HepG2 (cell line): ENCODE measurements around the gene YPEL5. TPM values are rescaled to one million over a fixed set of nuclear protein-coding genes. Genes with fewer than 3 reads are reported as not detected.

ENCODE experiments used
- ATAC-seq: fragments of 200-7000 bp; cut with Tn5 transposase; 3 replicates; pipeline ENCODE4 v1.9.1; 2020; ENCODE audit warnings: mild to moderate bottlenecking, moderate library complexity
- BruUV-seq: library from RNA; stranded (reverse); fragments of 400-500 nt; replicated peaks from 2 replicates; lab custom pipeline; 2021; lab: Mats Ljungman, UMichigan
- CTCF ChIA-PET: fragments of 300-600 bp; formaldehyde crosslinking; extraction: SDS; loops from one replicate; lab custom pipeline; 2021; ENCODE audit warnings: low total read pairs, inconsistent platforms, low intra/inter-chr PET ratio; lab: Yijun Ruan, JAX
- POLR2A ChIA-PET: fragments of 350-600 bp; sonication (Branson Sonifier 250); formaldehyde crosslinking; loops from one replicate; lab custom pipeline; 2020; ENCODE audit warnings: antibody characterized with exemption, inconsistent platforms; lab: Yijun Ruan, JAX
- DNase-seq: peaks from one replicate; pipeline ENCODE4 v3.0.0-alpha.2; 2015; ENCODE audit warnings: low spot score
- FAIRE-seq: peaks from 3 replicates; lab custom pipeline; 2011; peaks lifted over from hg19 to GRCh38; lab: Jason Lieb, UNC
- H2AFZ ChIP-seq: one replicate; pipeline ENCODE4 v1.6.1; 2011; ENCODE audit warnings: low read length, inconsistent platforms
- H3K27ac ChIP-seq: fragments of 300-600 bp; 3 replicates; pipeline ENCODE4 v1.8.0; 2011; ENCODE audit warnings: mixed run types, mild to moderate bottlenecking, mixed read lengths, low read length, inconsistent platforms; ENCODE audit not compliant: insufficient read depth; ENCODE audit errors: extremely low read length
- H3K27me3 ChIP-seq, 2 experiments: fragments of 200-600 bp in 1 of 2; 2 replicates in 1 of 2; 3 replicates in 1 of 2; pipeline versions ENCODE4 v1.6.0 to v1.8.0; 2011; ENCODE audit warnings: low read length in 2 of 2, mild to moderate bottlenecking in 2 of 2, moderate library complexity in 2 of 2, inconsistent platforms in 1 of 2; ENCODE audit not compliant: insufficient read depth in 2 of 2, control insufficient read depth in 1 of 2
- H3K36me3 ChIP-seq, 2 experiments: fragments of 200-600 bp in 1 of 2; replicated peaks in 1 of 2; 2 replicates in 1 of 2; 3 replicates in 1 of 2; pipeline versions ENCODE4 v1.5.1 to v1.8.0; 2011; ENCODE audit warnings: low read length in 2 of 2, inconsistent platforms in 1 of 2; ENCODE audit not compliant: insufficient read depth in 2 of 2, control insufficient read depth in 1 of 2
- H3K4me1 ChIP-seq: 2 replicates; pipeline ENCODE4 v1.5.1; 2012; ENCODE audit warnings: low read length, inconsistent platforms; ENCODE audit not compliant: insufficient read depth
- H3K4me2 ChIP-seq: 2 replicates; pipeline ENCODE4 v1.6.0; 2011; ENCODE audit warnings: low read depth, low read length, inconsistent platforms
- H3K4me3 ChIP-seq, 3 experiments: fragments of 200-600 bp in 1 of 3; sonication (generic), shearing (Covaris generic) in 1 of 3; replicated peaks in 1 of 3; 2 replicates each; pipeline ENCODE4 v1.5.1; 2011 to 2016; ENCODE audit warnings: low read length in 3 of 3, inconsistent platforms in 2 of 3, low read depth in 2 of 3, mild to moderate bottlenecking in 2 of 3, control low read depth in 1 of 3, mixed read lengths in 1 of 3; ENCODE audit not compliant: insufficient read depth in 1 of 3
- H3K79me2 ChIP-seq: one replicate; pipeline ENCODE4 v1.6.1; 2011; ENCODE audit warnings: low read length, inconsistent platforms; ENCODE audit not compliant: insufficient read depth
- H3K9ac ChIP-seq: 2 replicates; pipeline ENCODE4 v1.6.0; 2011; ENCODE audit warnings: mild to moderate bottlenecking, low read depth, low read length, inconsistent platforms; ENCODE audit not compliant: insufficient read depth
- H3K9me3 ChIP-seq: 2 replicates; pipeline ENCODE4 v1.5.1; 2012; ENCODE audit warnings: mild to moderate bottlenecking, low read length
- H4K20me1 ChIP-seq: 2 replicates; pipeline ENCODE4 v1.6.0; 2011; ENCODE audit warnings: inconsistent platforms, mild to moderate bottlenecking, low read length, moderate library complexity; ENCODE audit not compliant: insufficient read depth
- ATRX ChIP-seq: sonication (generic); formaldehyde crosslinking; IDR thresholded peaks from 2 replicates; pipeline ENCODE4 v1.4.0; 2020; ENCODE audit warnings: missing genetic modification reagents, borderline replicate concordance
- BORCS8-MEF2B ChIP-seq: sonication (generic); formaldehyde crosslinking; IDR thresholded peaks from 2 replicates; pipeline ENCODE4 v1.8.0; 2022; ENCODE audit warnings: mild to moderate bottlenecking, missing genetic modification reagents
- BRD4 ChIP-seq: sonication (generic); formaldehyde crosslinking; IDR thresholded peaks from 2 replicates; pipeline ENCODE4 v1.4.0; 2020; ENCODE audit warnings: missing genetic modification reagents
- E2F5 ChIP-seq: sonication (generic); formaldehyde crosslinking; conservative IDR thresholded peaks from 2 replicates; pipeline ENCODE4 v1.4.0; 2020; ENCODE audit warnings: missing genetic modification reagents
- FOXP1 ChIP-seq, 2 experiments: fragments of 450-650 bp in 1 of 2; IDR thresholded peaks; 2 replicates each; pipeline ENCODE4 v1.6.1; 2017 to 2018; ENCODE audit warnings: antibody characterized with exemption in 1 of 2
- HNF4A ChIP-seq: sonication (generic); formaldehyde crosslinking; IDR thresholded peaks from 2 replicates; pipeline ENCODE4 v1.4.0; 2020; ENCODE audit warnings: missing genetic modification reagents
- HNRNPL ChIP-seq: fragments of 200-400 bp; formaldehyde crosslinking; IDR thresholded peaks from 2 replicates; pipeline ENCODE4 v1.6.1; 2017; ENCODE audit warnings: mild to moderate bottlenecking, low read depth, low read length
- NCOA2 ChIP-seq: sonication (generic); formaldehyde crosslinking; IDR thresholded peaks from 2 replicates; pipeline ENCODE4 v1.8.0; 2022; ENCODE audit warnings: inconsistent platforms
- PRPF4 ChIP-seq: fragments of 200-400 bp; formaldehyde crosslinking; IDR thresholded peaks from 2 replicates; pipeline ENCODE4 v1.6.1; 2016; ENCODE audit warnings: low read length, low read depth; ENCODE audit not compliant: poor library complexity, severe bottlenecking
- SOX13 ChIP-seq, 3 experiments: fragments of 450-650 bp in 1 of 3; sonication (generic) in 1 of 3; formaldehyde crosslinking in 1 of 3; IDR thresholded peaks in 2 of 3; conservative IDR thresholded peaks in 1 of 3; 2 replicates each; pipeline versions ENCODE4 v1.5.0 to v1.6.1; 2016 to 2020; ENCODE audit warnings: antibody characterized with exemption in 1 of 3, mild to moderate bottlenecking in 1 of 3, missing compliant biosample characterization in 1 of 3, missing genetic modification reagents in 1 of 3, moderate library complexity in 1 of 3
- SOX5 ChIP-seq: IDR thresholded peaks from 2 replicates; pipeline ENCODE4 v1.6.1; 2016; ENCODE audit warnings: borderline replicate concordance
- SOX6 ChIP-seq, 2 experiments: fragments of 450-650 bp in 1 of 2; sonication (generic) in 1 of 2; formaldehyde crosslinking in 1 of 2; IDR thresholded peaks; 2 replicates each; pipeline versions ENCODE4 v1.4.0 to v1.6.1; 2017 to 2020; ENCODE audit warnings: antibody characterized with exemption in 1 of 2, mild to moderate bottlenecking in 1 of 2, missing genetic modification reagents in 1 of 2
- TBX3 ChIP-seq: fragments of 450-650 bp; IDR thresholded peaks from 2 replicates; pipeline ENCODE4 v1.6.1; 2017; ENCODE audit warnings: antibody characterized with exemption, mild to moderate bottlenecking, inconsistent platforms, borderline replicate concordance
- THYN1 ChIP-seq: sonication (generic); formaldehyde crosslinking; IDR thresholded peaks from 2 replicates; pipeline ENCODE4 v1.8.1; 2023; ENCODE audit warnings: low read depth, mild to moderate bottlenecking, moderate library complexity, missing genetic modification reagents, borderline replicate concordance
- ZBTB33 ChIP-seq: sonication (generic); formaldehyde crosslinking; IDR thresholded peaks from 2 replicates; pipeline ENCODE4 v1.4.0; 2020; ENCODE audit warnings: missing genetic modification reagents
- ZBTB38 ChIP-seq: sonication (generic); formaldehyde crosslinking; IDR thresholded peaks from 2 replicates; pipeline ENCODE4 v1.5.1; 2020; ENCODE audit warnings: mild to moderate bottlenecking, missing genetic modification reagents
- ZNF143 ChIP-seq: sonication (generic); formaldehyde crosslinking; IDR thresholded peaks from 2 replicates; pipeline ENCODE4 v1.4.0; 2020; ENCODE audit warnings: missing genetic modification reagents
- ZNF432 ChIP-seq: sonication (generic); formaldehyde crosslinking; IDR thresholded peaks from 2 replicates; pipeline ENCODE4 v1.5.0; 2020; ENCODE audit warnings: missing genetic modification reagents, mild to moderate bottlenecking, borderline replicate concordance
- ZNF747 ChIP-seq: sonication (generic); formaldehyde crosslinking; IDR thresholded peaks from 2 replicates; pipeline ENCODE4 v1.8.1; 2023; ENCODE audit warnings: missing genetic modification reagents, mild to moderate bottlenecking, borderline replicate concordance
- ZNF75D ChIP-seq: sonication (generic); formaldehyde crosslinking; IDR thresholded peaks from 2 replicates; pipeline ENCODE4 v1.8.1; 2023; ENCODE audit warnings: missing genetic modification reagents, mild to moderate bottlenecking, borderline replicate concordance
- ZSCAN21 ChIP-seq: sonication (generic); formaldehyde crosslinking; IDR thresholded peaks from 2 replicates; pipeline ENCODE4 v1.8.0; 2022; ENCODE audit warnings: mild to moderate bottlenecking, missing genetic modification reagents, moderate library complexity, borderline replicate concordance
- WGBS: methylation state at CpG from one replicate; pipeline ENCODE4 v1.1.6; 2017; ENCODE audit warnings: low lambda C conversion rate; 5-methylcytosine and 5-hydroxymethylcytosine counted together
- in situ Hi-C: cut with HindIII; loops from 2 replicates; pipeline ENCODE4 v1.10.0; 2017; ENCODE audit warnings: low pct_unique_long_range_greater_than_20kb; ENCODE audit not compliant: extremely low pct_ligation_motif_present
- intact Hi-C: fragments of 100-400 bp; cut with micrococcal nuclease; formaldehyde crosslinking; loops from one replicate; pipeline ENCODE4 v1.10.0; 2022; ENCODE audit not compliant: unreplicated experiment
- polyA plus RNA-seq, 8 experiments: library from polyadenylated mRNA; depleted of rRNA in 3 of 8; stranded (reverse) in 7 of 8; unstranded in 1 of 8; fragments of >200 nt; fragmentation: Illumina TruSeq in 4 of 8; extraction: Trizol in 4 of 8; gene quantifications; 2 replicates each; pipeline versions ENCODE4 v1.2.1 to v1.2.3, GENCODE V29; 2011 to 2016; ENCODE audit warnings: low read depth in 4 of 8, missing spikeins in 1 of 8, mixed read lengths in 1 of 8; ENCODE audit not compliant: insufficient read depth in 1 of 8
- total RNA-seq, 5 experiments: library from RNA; depleted of rRNA; stranded (reverse); fragments of >200 nt; fragmentation: Illumina TruSeq; extraction: Trizol; gene quantifications; 2 replicates each; pipeline ENCODE4 v1.2.3, GENCODE V29; 2016; ENCODE audit warnings: low read depth in 1 of 5

Gene YPEL5
- total and polyA plus RNA-seq, 2 of the 13 experiments (the other 11 are each of a cell fraction or from before 2014, with no cell fraction given) = 12.7 to 49.7 TPM

- 0 out of 2 replicates have a peak, but pooled peaks cover 5% of the 10 kb centered on the region for H4K20me1 ChIP-seq
- H3K4me3 ChIP-seq = no peak overlapping the region
- in situ Hi-C loops = no loop called here
- no TSS peak for BruUV-seq
- no peak overlapping the region for H2AFZ ChIP-seq
- ChIA-PET CTCF (no interaction called here), POLR2A (interaction anchor here (1.7 kb wide), 1 partner anchor 9 kb away, joined by 11 read pairs; the partner anchor contains the start of gene YPEL5)
- no peak overlapping the region for H3K4me2 ChIP-seq
- WGBS = 62% methylated on average over 3 of the region's 3 CpGs
- no peak overlapping the region for H3K9ac ChIP-seq
- no peak overlapping the region for H3K27ac ChIP-seq
- peak; percentile 33 for DNase-seq
- peak; percentile 43 for ATAC-seq
- no peaks in the 10 kb centered on the region for H3K9me3 ChIP-seq
- H3K4me1 ChIP-seq = peaks cover 20% of the 10 kb centered on the region
- no peaks in the 10 kb centered on the region for H3K27me3 ChIP-seq
- intact Hi-C loops = no loop called here
- FAIRE-seq = no peak
- no peaks in the 10 kb centered on the region for H3K79me2 ChIP-seq
- peaks cover 9 to 26% of the 10 kb centered on the region in 2 experiments for H3K36me3 ChIP-seq
- TF ChIP-seq ZSCAN21 = no peak
- peak; percentile 34; the same call in 1 of the 2 replicates for TF ChIP-seq TBX3
- no peak for TF ChIP-seq FOXP1 (IDR thresholded peaks at IDR 0.05)
- TF ChIP-seq FOXP1 (CRISPR knock-in tag; IDR thresholded peaks at IDR 0.05) = peak; percentile 66
- no peak for TF ChIP-seq THYN1 (CRISPR knock-in tag)
- TF ChIP-seq ZBTB38 (CRISPR knock-in tag) = no peak
- no peak for TF ChIP-seq ZNF75D (CRISPR knock-in tag)
- no peak for TF ChIP-seq NCOA2
- TF ChIP-seq ATRX (CRISPR knock-in tag) = no peak
- no peak for TF ChIP-seq ZNF747
- no peak for TF ChIP-seq SOX13 (IDR thresholded peaks at IDR 0.05)
- TF ChIP-seq SOX13 (CRISPR knock-in tag; conservative IDR thresholded peaks at IDR 0.05 in 1 of 2, IDR thresholded peaks at IDR 0.05 in 1 of 2) = peak in 1 of 2 experiments; percentile 84; a peak in 2 of 4 replicates
- no peak for TF ChIP-seq PRPF4
- peak; percentile 84 for TF ChIP-seq SOX5 (CRISPR knock-in tag)
- no peak for TF ChIP-seq ZNF432 (CRISPR knock-in tag)
- TF ChIP-seq E2F5 (CRISPR knock-in tag) = no peak
- TF ChIP-seq ZBTB33 (CRISPR knock-in tag) = no peak
- no peak for TF ChIP-seq HNRNPL
- no peak for TF ChIP-seq BORCS8-MEF2B (CRISPR knock-in tag)
- peak; percentile 38; the same call in 1 of the 2 replicates for TF ChIP-seq HNF4A
- no peak for TF ChIP-seq BRD4 (CRISPR knock-in tag)
- TF ChIP-seq SOX6 (IDR thresholded peaks at IDR 0.05) = no peak
- TF ChIP-seq SOX6 (CRISPR knock-in tag; IDR thresholded peaks at IDR 0.05) = peak; percentile 71; the same call in 1 of the 2 replicates
- no peak for TF ChIP-seq ZNF143 (CRISPR knock-in tag)
These were observed 9.3 kb downstream of the YPEL5 start for GRCh38 chr2:30155889-30156658.
